SK-N-SH (cell line): ENCODE measurements around the gene PLB1. TPM values are rescaled to one million over a fixed set of nuclear protein-coding genes. Genes with fewer than 3 reads are reported as not detected.

Experiments used
- CTCF ChIA-PET: fragments of 300-600, 350-600 bp; formaldehyde crosslinking; extraction: SDS; loops from one replicate; lab custom pipeline; 2021; lab: Yijun Ruan, JAX
- POLR2A ChIA-PET: fragments of 350-600 bp; sonication (Branson Sonifier 250); formaldehyde crosslinking; extraction: SDS; loops from one replicate; lab custom pipeline; 2020; ENCODE audit warnings: antibody characterized with exemption, inconsistent platforms; lab: Yijun Ruan, JAX
- DNase-seq: peaks from one replicate; pipeline ENCODE4 v3.0.0; 2012
- H2AFZ ChIP-seq: fragments of 200-600 bp; sonication (generic); 2 replicates; pipeline ENCODE4 v1.8.1; 2016; ENCODE audit warnings: antibody characterized with exemption, mild to moderate bottlenecking, low read depth
- H3F3A ChIP-seq: fragments of 200-600 bp; sonication (generic); replicated peaks from 2 replicates; pipeline ENCODE3; 2016; ENCODE audit warnings: antibody characterized with exemption, mild to moderate bottlenecking; ENCODE audit not compliant: insufficient read depth
- H3K27ac ChIP-seq, 2 experiments: fragments of 200-500 bp in 1 of 2; fragments of 200-600 bp in 1 of 2; sonication (Bioruptor generic) in 1 of 2; sonication (generic), shearing (Covaris generic) in 1 of 2; 2 replicates each; pipeline versions ENCODE4 v1.5.1 to v1.6.1; 2014 to 2016; ENCODE audit warnings: low read depth in 2 of 2, inconsistent platforms in 1 of 2, low read length in 1 of 2, mild to moderate bottlenecking in 1 of 2, mixed read lengths in 1 of 2
- H3K27me3 ChIP-seq: fragments of 200-600 bp; sonication (generic), shearing (Covaris generic); 2 replicates; pipeline ENCODE4 v1.6.1; 2016; ENCODE audit warnings: mixed run types; ENCODE audit not compliant: insufficient read depth
- H3K36me3 ChIP-seq, 2 experiments: fragments of 200-500 bp in 1 of 2; fragments of 200-600 bp in 1 of 2; sonication (Bioruptor generic) in 1 of 2; sonication (generic) in 1 of 2; replicated peaks in 1 of 2; 2 replicates each; pipeline versions ENCODE3 to v1.5.1; 2014 to 2016; ENCODE audit warnings: low read length in 1 of 2, mild to moderate bottlenecking in 1 of 2; ENCODE audit not compliant: insufficient read depth in 2 of 2, control insufficient read depth in 1 of 2
- H3K4me1 ChIP-seq, 2 experiments: fragments of 200-500 bp in 1 of 2; fragments of 200-600 bp in 1 of 2; sonication (Bioruptor generic) in 1 of 2; sonication (generic), shearing (Covaris generic) in 1 of 2; 2 replicates each; pipeline versions ENCODE4 v1.5.1 to v1.6.1; 2014 to 2016; ENCODE audit warnings: low read depth in 1 of 2, low read length in 1 of 2, mixed run types in 1 of 2; ENCODE audit not compliant: insufficient read depth in 2 of 2, control insufficient read depth in 1 of 2
- H3K4me2 ChIP-seq: fragments of 200-600 bp; sonication (generic), shearing (Covaris generic); 2 replicates; pipeline ENCODE4 v1.6.1; 2017; ENCODE audit warnings: mixed run types
- H3K4me3 ChIP-seq, 2 experiments: fragments of 200-500 bp in 1 of 2; fragments of 200-600 bp in 1 of 2; sonication (Bioruptor generic) in 1 of 2; sonication (generic), shearing (Covaris generic) in 1 of 2; 2 replicates each; pipeline versions ENCODE4 v1.5.1 to v1.8.1; 2014 to 2016; ENCODE audit warnings: low read depth in 2 of 2, inconsistent platforms in 1 of 2, low read length in 1 of 2, mild to moderate bottlenecking in 1 of 2, mixed read lengths in 1 of 2, moderate library complexity in 1 of 2
- H3K79me2 ChIP-seq: fragments of 200-600 bp; sonication (generic); 2 replicates; pipeline ENCODE4 v1.8.1; 2017; ENCODE audit warnings: mild to moderate bottlenecking; ENCODE audit not compliant: insufficient read depth
- H3K9ac ChIP-seq: fragments of 200-600 bp; sonication (generic); 2 replicates; pipeline ENCODE4 v1.6.1; 2017; ENCODE audit warnings: mixed run types
- H3K9me2 ChIP-seq: fragments of 200-600 bp; sonication (generic); 2 replicates; pipeline ENCODE4 v1.6.1; 2017; ENCODE audit warnings: mixed run types
- H3K9me3 ChIP-seq: fragments of 200-600 bp; sonication (generic); 2 replicates; pipeline ENCODE4 v1.6.1; 2017; ENCODE audit warnings: mixed run types, mild to moderate bottlenecking, moderate library complexity
- H4K20me1 ChIP-seq: fragments of 200-600 bp; sonication (generic); 2 replicates; pipeline ENCODE4 v1.6.1; 2017; ENCODE audit warnings: mild to moderate bottlenecking, mixed run types; ENCODE audit not compliant: insufficient read depth
- CHD2 ChIP-seq: fragments of 150-350 bp; IDR thresholded peaks from 2 replicates; pipeline ENCODE4 v1.6.1; 2018; ENCODE audit warnings: low read length; ENCODE audit not compliant: partially characterized antibody
- EP300 ChIP-seq, 2 experiments: IDR thresholded peaks; 2 replicates each; pipeline versions ENCODE4 v1.4.0 to v1.6.1; 2012; ENCODE audit warnings: borderline replicate concordance in 1 of 2, low read depth in 1 of 2, low read length in 1 of 2
- FOSL2 ChIP-seq: IDR thresholded peaks from 2 replicates; pipeline ENCODE4 v1.4.0; 2012; ENCODE audit warnings: low read depth, mild to moderate bottlenecking, moderate library complexity, borderline replicate concordance
- FOXJ3 ChIP-seq: sonication (generic); formaldehyde crosslinking; IDR thresholded peaks from 2 replicates; pipeline ENCODE4 v1.5.1; 2020; ENCODE audit warnings: mild to moderate bottlenecking, missing genetic modification reagents
- GATA2 ChIP-seq: sonication (generic); formaldehyde crosslinking; IDR thresholded peaks from 2 replicates; pipeline ENCODE4 v1.5.0; 2020; ENCODE audit warnings: mild to moderate bottlenecking, missing genetic modification reagents
- IRF3 ChIP-seq: fragments of 150-350 bp; IDR thresholded peaks from 2 replicates; pipeline ENCODE4 v1.6.1; 2016; ENCODE audit warnings: mild to moderate bottlenecking, low read depth, low read length
- MEF2A ChIP-seq: IDR thresholded peaks from 2 replicates; pipeline ENCODE4 v1.4.0; 2012; ENCODE audit warnings: low read depth, borderline replicate concordance
- MXI1 ChIP-seq: IDR thresholded peaks from 2 replicates; pipeline ENCODE4 v1.6.1; 2012; ENCODE audit warnings: mild to moderate bottlenecking, low read depth, low read length, improper control_type of control experiment
- NFIC ChIP-seq: IDR thresholded peaks from 2 replicates; pipeline ENCODE4 v1.4.0; 2012; ENCODE audit warnings: borderline replicate concordance
- NRF1 ChIP-seq: IDR thresholded peaks from 2 replicates; pipeline ENCODE4 v1.6.1; 2012; ENCODE audit warnings: low read depth, mild to moderate bottlenecking, low read length
- POLR2AphosphoS5 ChIP-seq: IDR thresholded peaks from 2 replicates; pipeline ENCODE4 v1.6.1; 2012; ENCODE audit warnings: low read depth, low read length
- RAD21 ChIP-seq: IDR thresholded peaks from 2 replicates; pipeline ENCODE4 v1.6.1; 2012; ENCODE audit warnings: mild to moderate bottlenecking, low read length
- RCOR1 ChIP-seq: fragments of 150-350 bp; IDR thresholded peaks from 2 replicates; pipeline ENCODE4 v1.6.1; 2017; ENCODE audit warnings: antibody characterized with exemption, low read length
- RFX5 ChIP-seq: IDR thresholded peaks from 2 replicates; pipeline ENCODE4 v1.6.1; 2012; ENCODE audit warnings: mild to moderate bottlenecking, improper control_type of control experiment, low read length
- RXRA ChIP-seq: IDR thresholded peaks from 2 replicates; pipeline ENCODE4 v1.4.0; 2012; ENCODE audit warnings: low read depth, mild to moderate bottlenecking, borderline replicate concordance
- SIN3A ChIP-seq: IDR thresholded peaks from 2 replicates; pipeline ENCODE4 v1.6.1; 2012; ENCODE audit warnings: low read depth, mild to moderate bottlenecking, low read length, moderate library complexity, borderline replicate concordance
- SMC3 ChIP-seq: IDR thresholded peaks from 2 replicates; pipeline ENCODE4 v1.6.1; 2012; ENCODE audit warnings: low read depth, low read length, improper control_type of control experiment
- TCF12 ChIP-seq: IDR thresholded peaks from 2 replicates; pipeline ENCODE4 v1.4.0; 2012
- TEAD4 ChIP-seq: IDR thresholded peaks from 2 replicates; pipeline ENCODE4 v1.4.0; 2012; ENCODE audit warnings: mild to moderate bottlenecking, borderline replicate concordance; ENCODE audit not compliant: insufficient read depth
- USF1 ChIP-seq: IDR thresholded peaks from 2 replicates; pipeline ENCODE4 v1.4.0; 2012; ENCODE audit warnings: low read depth, borderline replicate concordance
- YY1 ChIP-seq: IDR thresholded peaks from 2 replicates; pipeline ENCODE4 v1.4.0; 2012; ENCODE audit warnings: low read depth, mild to moderate bottlenecking
- ZBTB33 ChIP-seq: IDR thresholded peaks from 2 replicates; pipeline ENCODE4 v1.4.0; 2012; ENCODE audit warnings: low read depth, borderline replicate concordance
- WGBS: methylation state at CpG from one replicate; pipeline ENCODE4 v1.1.6; 2017; ENCODE audit warnings: low lambda C conversion rate; 5-methylcytosine and 5-hydroxymethylcytosine counted together
- polyA plus RNA-seq, 3 experiments: library from polyadenylated mRNA; depleted of rRNA; stranded (reverse); fragments of >200 nt; gene quantifications; 2 replicates each; pipeline ENCODE4 v1.2.3, GENCODE V29; 2012

Gene PLB1
- polyA plus RNA-seq, 1 of the 3 experiments (the other 2 are of a cell fraction) = 0.10 TPM

GRCh38 chr2:28534817-28535216 lies 39.0 kb downstream of the PLB1 start:
- H3K9me3 ChIP-seq = no peaks in the 10 kb centered on the region
- H4K20me1 ChIP-seq = no peaks in the 10 kb centered on the region
- H3K36me3 ChIP-seq = no peaks in the 10 kb centered on the region
- DNase-seq = no peak
- no peaks in the 10 kb centered on the region for H3K79me2 ChIP-seq
- ChIA-PET CTCF (interaction anchor here (0.8 to 1.7 kb wide), 2 partner anchors 13 to 32 kb away, joined by 3 to 5 read pairs; no protein-coding TSS in a partner anchor), POLR2A (no interaction called here)
- H3K4me1 ChIP-seq = no peaks in the 10 kb centered on the region
- 61% methylated on average over 2 of the region's 2 CpGs for WGBS
- no peak overlapping the region for H3K4me2 ChIP-seq
- no peak overlapping the region for H3K27ac ChIP-seq
- H3F3A ChIP-seq = no peaks in the 10 kb centered on the region
- H3K9ac ChIP-seq = no peak overlapping the region
- H3K4me3 ChIP-seq = no peak overlapping the region
- H3K27me3 ChIP-seq = peaks cover 11% of the 10 kb centered on the region; the same call in 1 of the 2 replicates
- no peaks in the 10 kb centered on the region for H3K9me2 ChIP-seq
- no peak overlapping the region for H2AFZ ChIP-seq
- no peak for TF ChIP-seq NRF1
- TF ChIP-seq CHD2 = no peak
- TF ChIP-seq NFIC = no peak
- no peak for TF ChIP-seq RXRA
- TF ChIP-seq USF1 = no peak
- no peak for TF ChIP-seq SMC3
- TF ChIP-seq RCOR1 = no peak
- no peak for TF ChIP-seq MEF2A
- no peak for TF ChIP-seq SIN3A
- TF ChIP-seq YY1 = no peak
- TF ChIP-seq RFX5 = no peak
- no peak for TF ChIP-seq POLR2AphosphoS5

GRCh38 chr2:28538134-28538533 lies 42.3 kb downstream of the PLB1 start:
- CTCF ChIA-PET = interaction anchor here (1.2 kb wide), 1 partner anchor 29 kb away, joined by 4 read pairs; no protein-coding TSS in a partner anchor
- WGBS = 72% methylated on average over 9 of the region's 9 CpGs
- Histone ChIP-seq H3K27me3 (peaks cover 20% of the 10 kb centered on the region; the same call in 1 of the 2 replicates), H3K4me1 (no peaks in the 10 kb centered on the region), H3K9me2 (no peaks in the 10 kb centered on the region), H3K27ac (no peak overlapping the region), H3K79me2 (no peaks in the 10 kb centered on the region), H3K4me3 (no peak overlapping the region), H3K4me2 (no peak overlapping the region), H3K36me3 (no peaks in the 10 kb centered on the region), H3K9ac (no peak overlapping the region), H4K20me1 (no peaks in the 10 kb centered on the region), H3F3A (no peaks in the 10 kb centered on the region), H2AFZ (no peak overlapping the region), H3K9me3 (no peaks in the 10 kb centered on the region)
- no peak for DNase-seq
- POLR2A ChIA-PET = no interaction called here
- TF ChIP-seq ZBTB33 (no peak), TCF12 (no peak), SMC3 (no peak), FOXJ3 (CRISPR knock-in tag) (no peak), MEF2A (no peak), GATA2 (CRISPR knock-in tag) (no peak), NFIC (no peak), IRF3 (no peak), YY1 (no peak), RCOR1 (no peak), NRF1 (no peak), EP300 (IDR thresholded peaks at IDR 0.05; ENCODE audit: borderline replicate concordance in 1 of 2, low read depth in 1 of 2, low read length in 1 of 2) (no peak), USF1 (no peak), MXI1 (no peak), RAD21 (no peak), FOSL2 (no peak), RXRA (no peak), TEAD4 (no peak)
